HCT116 (cell line): ENCODE measurements around the gene MACROH2A2. TPM values are rescaled to one million over a fixed set of nuclear protein-coding genes. Genes with fewer than 3 reads are reported as not detected.

Experiments
- ATAC-seq: fragments of 200-7000 bp; cut with Tn5 transposase; 2 replicates; pipeline ENCODE4 v1.9.1; 2020; ENCODE audit warnings: mild to moderate bottlenecking, moderate library complexity
- BruUV-seq: library from RNA; stranded (reverse); fragments of 400-500 nt; replicated peaks from 2 replicates; lab custom pipeline; 2021; lab: Mats Ljungman, UMichigan
- CTCF ChIA-PET: fragments of 300-600 bp; sonication (Branson Sonifier 250); formaldehyde crosslinking; loops from one replicate; lab custom pipeline; 2021; ENCODE audit warnings: antibody characterized with exemption; lab: Charles Lee
- POLR2A ChIA-PET: fragments of 300-600, 350-600 bp; sonication (Branson Sonifier 250); formaldehyde crosslinking; loops from one replicate; lab custom pipeline; 2021; ENCODE audit warnings: antibody characterized with exemption; lab: Charles Lee
- RAD21 ChIA-PET, 2 experiments: fragments of 300-600 bp; sonication (Branson Sonifier 250); formaldehyde crosslinking; loops; one replicate each; lab custom pipeline; 2023; ENCODE audit warnings: low total read pairs in 2 of 2; ENCODE audit not compliant: uncharacterized antibody in 2 of 2, unreplicated experiment in 2 of 2, low non-redundant PET in 1 of 2; lab: Charles Lee
- DNase-seq: peaks from one replicate; pipeline ENCODE4 v3.0.0-alpha.2; 2010; ENCODE audit warnings: low read depth, low spot score
- H2AFZ ChIP-seq: fragments of 200-600 bp; shearing (Covaris generic), sonication (generic); 2 replicates; pipeline ENCODE4 v1.6.1; 2017; ENCODE audit warnings: low read depth, mixed run types, mixed read lengths, antibody characterized with exemption, low read length; ENCODE audit not compliant: poor library complexity, severe bottlenecking
- H3K27ac ChIP-seq: 2 replicates; pipeline ENCODE4 v1.5.1; 2012; ENCODE audit warnings: low read depth, low read length
- H3K27me3 ChIP-seq: fragments of 200-600 bp; sonication (generic); 2 replicates; pipeline ENCODE4 v1.6.1; 2016; ENCODE audit warnings: mixed run types, low read length, mixed read lengths; ENCODE audit not compliant: insufficient read depth
- H3K36me3 ChIP-seq, 2 experiments: fragments of 200-500 bp in 1 of 2; fragments of 200-600 bp in 1 of 2; sonication (Bioruptor generic) in 1 of 2; sonication (generic) in 1 of 2; 2 replicates each; pipeline versions ENCODE4 v1.5.1 to v1.6.1; 2014 to 2016; ENCODE audit warnings: low read length in 2 of 2, inconsistent platforms in 1 of 2, mixed read lengths in 1 of 2, mixed run types in 1 of 2; ENCODE audit not compliant: insufficient read depth in 2 of 2, control insufficient read depth in 1 of 2
- H3K4me1 ChIP-seq, 2 experiments: fragments of 200-600 bp in 1 of 2; sonication (generic) in 1 of 2; 2 replicates each; pipeline versions ENCODE4 v1.5.1 to v1.6.1; 2012 to 2017; ENCODE audit warnings: low read length in 2 of 2, inconsistent platforms in 1 of 2, mild to moderate bottlenecking in 1 of 2, mixed read lengths in 1 of 2, mixed run types in 1 of 2, moderate library complexity in 1 of 2; ENCODE audit not compliant: insufficient read depth in 2 of 2, control insufficient read depth in 1 of 2
- H3K4me2 ChIP-seq: fragments of 200-600 bp; sonication (generic); 2 replicates; pipeline ENCODE4 v1.6.1; 2017; ENCODE audit warnings: mixed run types, low read length, mixed read lengths
- H3K4me3 ChIP-seq, 2 experiments: fragments of 200-600 bp in 1 of 2; sonication (generic) in 1 of 2; replicated peaks in 1 of 2; 2 replicates each; pipeline ENCODE4 v1.5.1; 2011 to 2016; ENCODE audit warnings: low read length in 2 of 2, control low read depth in 1 of 2, low read depth in 1 of 2, mild to moderate bottlenecking in 1 of 2, mixed read lengths in 1 of 2, mixed run types in 1 of 2
- H3K79me2 ChIP-seq: fragments of 200-600 bp; sonication (generic); 2 replicates; pipeline ENCODE4 v1.6.1; 2017; ENCODE audit warnings: mild to moderate bottlenecking, mixed run types, low read length, moderate library complexity, mixed read lengths; ENCODE audit not compliant: insufficient read depth
- H3K9ac ChIP-seq: fragments of 200-600 bp; sonication (generic); 2 replicates; pipeline ENCODE4 v1.6.1; 2016; ENCODE audit warnings: low read length, mixed read lengths
- H3K9me2 ChIP-seq: fragments of 200-600 bp; sonication (generic), shearing (Covaris generic); 2 replicates; pipeline ENCODE4 v1.6.1; 2017; ENCODE audit warnings: mixed run types, mild to moderate bottlenecking, moderate library complexity; ENCODE audit not compliant: insufficient read depth
- H3K9me3 ChIP-seq, 2 experiments: fragments of 200-500 bp in 1 of 2; fragments of 200-600 bp in 1 of 2; sonication (Bioruptor generic) in 1 of 2; sonication (generic) in 1 of 2; 2 replicates each; pipeline ENCODE4 v1.6.1; 2014 to 2017; ENCODE audit warnings: low read length in 2 of 2, mixed read lengths in 2 of 2, inconsistent platforms in 1 of 2, low read depth in 1 of 2, mild to moderate bottlenecking in 1 of 2, mixed run types in 1 of 2, moderate library complexity in 1 of 2; ENCODE audit not compliant: control insufficient read depth in 1 of 2, insufficient read depth in 1 of 2
- H4K20me1 ChIP-seq: fragments of 200-600 bp; sonication (generic), shearing (Covaris generic); 2 replicates; pipeline ENCODE4 v1.6.1; 2017; ENCODE audit warnings: mixed run types, mild to moderate bottlenecking, moderate library complexity; ENCODE audit not compliant: insufficient read depth
- ATF3 ChIP-seq: IDR thresholded peaks from 2 replicates; pipeline ENCODE4 v1.6.1; 2012
- CBX3 ChIP-seq: IDR thresholded peaks from 2 replicates; pipeline ENCODE4 v1.6.1; 2012; ENCODE audit warnings: low read depth
- CEBPB ChIP-seq: IDR thresholded peaks from 2 replicates; pipeline ENCODE4 v1.6.1; 2012; ENCODE audit warnings: low read depth
- CTCF ChIP-seq, 3 experiments: fragments of 200-600 bp in 1 of 3; sonication (generic) in 1 of 3; IDR thresholded peaks in 2 of 3; conservative IDR thresholded peaks in 1 of 3; 2 replicates each; pipeline ENCODE4 v1.5.1; 2012 to 2017; ENCODE audit warnings: low read depth in 2 of 3, low read length in 2 of 3, antibody characterized with exemption in 1 of 3, borderline replicate concordance in 1 of 3, control low read depth in 1 of 3, mild to moderate bottlenecking in 1 of 3, mixed read lengths in 1 of 3, mixed run types in 1 of 3, moderate library complexity in 1 of 3; ENCODE audit not compliant: insufficient read depth in 1 of 3
- EGR1 ChIP-seq: IDR thresholded peaks from 2 replicates; pipeline ENCODE4 v1.6.1; 2012; ENCODE audit warnings: low read depth
- EZH2 ChIP-seq: fragments of 200-600 bp; sonication (generic); IDR thresholded peaks from 2 replicates; pipeline ENCODE4 v1.6.1; 2017; ENCODE audit warnings: antibody characterized with exemption, mixed run types
- EZH2phosphoT487 ChIP-seq: fragments of 200-600 bp; IDR thresholded peaks from 2 replicates; pipeline ENCODE4 v1.6.1; 2018; ENCODE audit warnings: antibody characterized with exemption, borderline replicate concordance
- FOSL1 ChIP-seq: IDR thresholded peaks from 2 replicates; pipeline ENCODE4 v1.6.1; 2012; ENCODE audit warnings: low read depth
- POLR2AphosphoS5 ChIP-seq: IDR thresholded peaks from 2 replicates; pipeline ENCODE4 v1.6.1; 2011; ENCODE audit warnings: mild to moderate bottlenecking, low read depth, low read length, moderate library complexity
- RAD21 ChIP-seq: IDR thresholded peaks from 2 replicates; pipeline ENCODE4 v1.6.1; 2012; ENCODE audit warnings: low read depth, mild to moderate bottlenecking
- SIN3A ChIP-seq: IDR thresholded peaks from 2 replicates; pipeline ENCODE4 v1.6.1; 2012; ENCODE audit warnings: low read depth
- SRF ChIP-seq: IDR thresholded peaks from 2 replicates; pipeline ENCODE4 v1.6.1; 2012; ENCODE audit warnings: low read depth
- TCF7L2 ChIP-seq: IDR thresholded peaks from 2 replicates; pipeline ENCODE4 v1.7.0; 2011; ENCODE audit warnings: borderline replicate concordance, inconsistent platforms; ENCODE audit not compliant: insufficient read depth, insufficient read length; ENCODE audit errors: extremely low read depth
- YY1 ChIP-seq: IDR thresholded peaks from 2 replicates; pipeline ENCODE4 v1.6.1; 2011; ENCODE audit warnings: low read length, low read depth, moderate library complexity, mild to moderate bottlenecking; ENCODE audit not compliant: insufficient replicate concordance; ENCODE audit errors: extremely low read depth
- ZBTB33 ChIP-seq: IDR thresholded peaks from 2 replicates; pipeline ENCODE4 v1.6.1; 2011; ENCODE audit warnings: mild to moderate bottlenecking, low read length, moderate library complexity; ENCODE audit not compliant: insufficient replicate concordance; ENCODE audit errors: extremely low read depth
- ZNF274 ChIP-seq: fragments of 200-500 bp; sonication (Bioruptor generic); IDR thresholded peaks from 2 replicates; pipeline ENCODE4 v1.6.1; 2014; ENCODE audit warnings: mild to moderate bottlenecking, low read depth, low read length, inconsistent platforms
- intact Hi-C: fragments of 100-400 bp; cut with micrococcal nuclease; formaldehyde crosslinking; loops from 2 replicates; pipeline ENCODE4 v1.10.0; 2022
- total RNA-seq: library from RNA; stranded (reverse); gene quantifications from one replicate; pipeline ENCODE4 v1.2.1, GENCODE V29; 2021; ENCODE audit not compliant: unreplicated experiment

MACROH2A2 gene
- total RNA-seq, 1 experiment from 2014 or later, result 41.4 TPM

GRCh38 chr10:70069346-70069745, 16.7 kb downstream of the MACROH2A2 start:
- no peak for ATAC-seq
- intact Hi-C loops, result no loop called here
- POLR2A ChIA-PET, result no interaction called here
- no peak overlapping the region for H3K27ac ChIP-seq
- CTCF ChIA-PET, result no interaction called here
- no peak overlapping the region for H3K4me2 ChIP-seq
- BruUV-seq, result no TSS peak
- H3K9me3 ChIP-seq, result no peaks in the 10 kb centered on the region
- H3K4me1 ChIP-seq, result no peaks in the 10 kb centered on the region
- no peaks in the 10 kb centered on the region for H3K36me3 ChIP-seq
- H2AFZ ChIP-seq, result no peak overlapping the region
- RAD21 ChIA-PET, result no interaction called here
- no peaks in the 10 kb centered on the region for H3K9me2 ChIP-seq
- no peak for DNase-seq
- H3K79me2 ChIP-seq, result no peaks in the 10 kb centered on the region
- H4K20me1 ChIP-seq, result no peaks in the 10 kb centered on the region
- no peaks in the 10 kb centered on the region for H3K27me3 ChIP-seq
- H3K9ac ChIP-seq, result no peak overlapping the region
- TF ChIP-seq RAD21, result no peak
- TF ChIP-seq CBX3, result no peak
- no peak for TF ChIP-seq SIN3A
- no peak for TF ChIP-seq POLR2AphosphoS5
- TF ChIP-seq CEBPB, result no peak
- TF ChIP-seq ZBTB33, result no peak
- no peak for TF ChIP-seq TCF7L2
- no peak for TF ChIP-seq EZH2
- TF ChIP-seq EZH2phosphoT487, result no peak
- no peak for TF ChIP-seq SRF
- no peak for TF ChIP-seq FOSL1
- no peak for TF ChIP-seq CTCF (IDR thresholded peaks at IDR 0.05 in 2 of 3, conservative IDR thresholded peaks at IDR 0.05 in 1 of 3; ENCODE audit: borderline replicate concordance in 1 of 3, insufficient read depth in 1 of 3, low read depth in 2 of 3, low read length in 2 of 3)
- no peak for TF ChIP-seq EGR1
- no peak for TF ChIP-seq YY1
- no peak for TF ChIP-seq ZNF274
- TF ChIP-seq ATF3, result no peak
- TF ChIP-seq, all 23 proteins: peak for 0
- H3K4me3 ChIP-seq, result no peak overlapping the region
